ENCODE data around the gene MAPK4.
A peak's percentile ranks its signal among the peaks of the same experiment; 100 is the strongest.

MAPK4 gene

DNA sequence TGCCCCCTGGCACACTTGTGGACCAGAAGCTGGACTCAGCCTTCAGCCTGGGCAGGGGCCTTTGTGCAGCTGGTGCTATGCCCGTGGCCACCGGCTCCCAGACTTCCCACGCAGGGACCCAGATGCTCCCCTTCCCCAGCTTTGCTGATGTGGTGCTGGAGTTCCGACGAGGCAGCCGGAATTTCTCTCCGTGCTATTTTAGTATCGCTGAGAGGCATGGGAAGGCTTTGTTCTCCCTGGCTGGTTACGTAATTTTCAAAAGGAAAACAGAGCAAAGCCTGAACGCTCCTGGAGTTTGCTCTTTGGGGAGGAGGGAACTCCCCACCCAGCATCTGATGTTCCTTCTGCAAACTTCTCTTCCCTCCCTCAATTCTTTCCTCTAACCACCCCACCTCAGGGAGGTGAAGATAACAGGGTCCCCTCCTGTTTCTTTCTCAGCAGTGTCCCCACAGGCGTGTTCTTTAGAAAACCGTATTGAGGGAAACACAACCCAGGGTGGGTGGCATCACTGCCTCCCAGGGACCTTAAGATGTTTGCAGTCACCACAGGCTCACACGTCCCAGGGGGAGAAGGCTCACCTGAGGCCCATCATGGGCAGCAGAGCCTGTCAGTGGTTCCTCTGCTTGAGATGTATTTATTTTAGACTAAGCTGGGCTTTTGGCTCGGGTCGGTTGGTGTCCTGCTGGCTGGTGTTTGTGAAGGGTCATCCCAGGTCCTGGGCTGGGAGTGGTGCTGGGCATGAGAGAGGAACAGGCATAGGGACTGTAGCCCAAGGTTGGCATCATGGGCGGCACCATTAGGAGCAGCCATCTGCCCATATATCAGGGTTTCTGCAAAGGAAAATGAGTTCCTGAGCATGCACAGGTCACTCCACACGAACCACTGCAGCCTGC is 95.0 kb downstream of the MAPK4 start:
- no peak for DNase-seq

DNA sequence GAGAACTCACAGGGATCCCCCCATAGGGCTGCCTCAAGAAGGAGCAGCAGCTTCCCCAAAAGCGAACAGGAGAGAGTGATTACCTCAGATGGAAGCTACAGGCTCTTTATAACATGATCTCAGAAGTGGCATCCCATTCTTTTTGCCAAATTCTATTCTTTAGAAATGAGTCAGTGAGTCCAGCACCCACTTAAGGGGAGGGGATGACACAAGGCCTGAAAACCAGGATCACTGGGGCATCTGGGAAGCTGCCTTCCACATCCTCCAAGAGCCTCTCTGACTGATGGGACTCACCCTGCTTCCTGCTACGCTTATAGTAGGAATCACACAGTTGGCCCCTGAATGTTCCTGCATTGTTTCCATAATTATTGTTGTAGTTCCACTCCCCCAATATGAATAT is 96.5 kb downstream of the MAPK4 start:
- DNase-seq: no peak

GRCh38 chr18:50656841-50657470 is 97.1 kb downstream of the MAPK4 start:
- no peak for DNase-seq

DNA sequence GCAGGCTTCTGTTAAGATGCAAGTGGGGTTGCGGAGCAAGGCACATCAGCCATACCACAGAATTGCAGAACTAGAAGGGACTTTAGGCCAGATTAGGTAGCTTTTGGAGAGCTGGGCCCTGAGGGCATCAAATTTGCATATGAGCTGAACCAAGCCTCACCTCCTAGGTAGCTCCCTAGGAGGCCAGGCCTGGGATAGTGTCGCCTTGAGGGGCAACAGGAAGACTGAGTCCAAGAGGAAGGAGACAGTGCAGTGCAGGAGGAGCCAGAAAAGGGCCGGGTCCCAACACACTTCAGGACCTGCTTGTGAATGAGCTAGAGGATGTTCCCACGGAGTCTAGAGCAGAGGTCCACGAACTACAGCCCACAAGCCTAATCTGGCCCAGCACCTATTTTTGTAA is 98.7 kb downstream of the MAPK4 start:
- DNase-seq: no peak

GRCh38 chr18:50659091-50660003 is 99.5 kb downstream of the MAPK4 start:
- peak; percentile 37 to 73 for DNase-seq

GRCh38 chr18:50661013-50661412 is 101.1 kb downstream of the MAPK4 start:
- no peak for DNase-seq

GRCh38 chr18:50662177-50662576 is 102.3 kb downstream of the MAPK4 start:
- DNase-seq: peak; percentile 4 to 40

- DNase-seq: peak in 1 of 2 experiments; percentile 70
Observed at GRCh38 chr18:50662775-50663383, 103.0 kb downstream of the MAPK4 start.

DNA sequence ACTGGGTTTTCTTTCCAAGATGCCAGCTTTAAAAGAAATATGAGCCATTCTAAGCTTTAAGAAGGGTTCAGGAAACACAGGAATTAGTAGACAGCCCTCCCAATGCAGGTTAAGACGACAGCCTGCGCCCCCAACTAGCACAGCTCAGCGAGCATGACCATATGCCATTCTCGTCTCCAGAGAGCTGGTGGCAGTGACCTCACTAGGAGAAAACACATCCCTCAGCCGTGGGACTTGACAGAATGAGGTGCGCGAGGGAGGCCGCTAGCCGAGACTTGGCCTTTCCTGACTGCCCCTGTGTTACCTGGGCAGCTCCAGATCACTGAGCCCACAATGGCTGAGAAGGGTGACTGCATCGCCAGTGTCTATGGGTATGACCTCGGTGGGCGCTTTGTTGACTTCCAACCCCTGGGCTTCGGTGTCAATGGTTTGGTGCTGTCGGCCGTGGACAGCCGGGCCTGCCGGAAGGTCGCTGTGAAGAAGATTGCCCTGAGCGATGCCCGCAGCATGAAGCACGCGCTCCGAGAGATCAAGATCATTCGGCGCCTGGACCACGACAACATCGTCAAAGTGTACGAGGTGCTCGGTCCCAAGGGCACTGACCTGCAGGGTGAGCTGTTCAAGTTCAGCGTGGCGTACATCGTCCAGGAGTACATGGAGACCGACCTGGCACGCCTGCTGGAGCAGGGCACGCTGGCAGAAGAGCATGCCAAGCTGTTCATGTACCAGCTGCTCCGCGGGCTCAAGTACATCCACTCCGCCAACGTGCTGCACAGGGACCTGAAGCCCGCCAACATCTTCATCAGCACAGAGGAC is 103.9 kb downstream of the MAPK4 start:
- DNase-seq: peak; percentile 46 to 88

DNA sequence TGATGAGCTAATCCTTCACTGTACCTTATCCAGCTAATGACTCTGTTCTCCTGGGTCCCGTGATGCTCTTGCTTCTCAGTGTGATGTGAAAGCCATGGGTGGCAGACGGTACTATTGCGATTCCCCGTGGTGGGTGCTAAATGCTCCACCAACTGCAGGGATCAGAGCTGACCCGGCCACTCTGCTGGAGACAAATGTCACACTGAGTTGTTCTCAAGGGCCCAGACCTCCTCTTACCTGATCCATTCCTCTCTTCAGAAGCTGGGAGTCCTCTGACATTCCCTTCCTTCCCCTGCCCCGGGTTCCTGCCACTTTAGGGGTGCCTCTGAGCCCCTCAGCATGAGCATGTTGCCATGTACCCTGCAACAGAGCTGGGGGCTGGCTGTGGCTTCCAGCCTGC is 105.1 kb downstream of the MAPK4 start:
- DNase-seq: no peak

DNA sequence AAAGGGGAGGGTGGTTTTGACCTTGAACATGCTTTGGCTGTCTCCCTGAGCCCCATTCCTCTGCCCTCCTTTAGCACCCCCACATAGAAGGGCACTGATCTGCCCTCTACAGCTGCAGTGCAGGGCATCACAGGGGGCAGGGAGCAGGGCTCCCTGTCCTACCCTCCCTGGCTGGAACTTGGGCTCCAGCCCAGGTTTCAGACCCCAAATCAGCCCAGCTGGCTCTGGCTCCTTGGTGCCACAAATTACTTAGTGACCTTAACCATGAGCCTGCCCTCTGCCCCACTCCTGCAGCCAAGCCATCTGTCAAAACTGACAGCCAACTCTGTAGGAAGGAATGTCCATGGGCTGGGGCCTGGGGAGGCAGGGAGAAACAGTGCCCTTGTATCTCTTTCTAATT is 105.6 kb downstream of the MAPK4 start:
- DNase-seq: no peak

- no peak for DNase-seq
Observed at GRCh38 chr18:50666536-50666935, 106.6 kb downstream of the MAPK4 start.

GRCh38 chr18:50671376-50671775 is 111.5 kb downstream of the MAPK4 start:
- no peak for DNase-seq

DNA sequence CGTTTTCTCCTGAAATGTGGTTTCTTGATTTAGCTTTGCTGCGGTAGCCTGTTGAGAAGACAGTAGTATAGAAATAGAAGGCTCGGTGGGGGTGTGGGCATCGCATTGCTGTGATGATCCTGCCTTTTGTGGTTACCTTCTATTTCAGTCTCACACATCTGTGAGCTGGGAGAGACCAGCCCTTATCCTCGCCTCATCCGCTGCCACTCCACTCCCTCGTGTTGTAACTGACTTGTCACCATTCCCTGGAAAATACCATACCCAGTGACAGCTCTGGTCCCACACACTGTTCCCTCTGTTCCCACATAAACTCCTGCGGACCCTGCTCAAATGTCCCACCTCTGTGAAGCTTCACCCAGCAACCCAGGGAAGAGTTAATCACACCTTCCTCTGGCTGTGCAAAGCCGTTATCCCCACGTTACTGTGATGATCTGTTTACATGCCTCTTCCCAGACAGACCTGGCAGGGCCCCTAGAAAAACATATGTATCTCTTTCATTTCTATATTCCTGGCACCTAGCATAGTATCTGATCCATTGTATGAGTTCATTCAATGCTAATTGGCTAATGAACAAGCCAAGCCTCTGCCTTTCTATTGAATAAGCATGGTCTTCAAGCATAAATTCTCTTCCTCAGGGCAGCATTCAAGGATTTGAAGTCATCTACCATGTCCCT is 114.6 kb downstream of the MAPK4 start:
- DNase-seq: no peak

- no peak for DNase-seq
Observed at GRCh38 chr18:50675043-50675442, 115.2 kb downstream of the MAPK4 start.

DNA sequence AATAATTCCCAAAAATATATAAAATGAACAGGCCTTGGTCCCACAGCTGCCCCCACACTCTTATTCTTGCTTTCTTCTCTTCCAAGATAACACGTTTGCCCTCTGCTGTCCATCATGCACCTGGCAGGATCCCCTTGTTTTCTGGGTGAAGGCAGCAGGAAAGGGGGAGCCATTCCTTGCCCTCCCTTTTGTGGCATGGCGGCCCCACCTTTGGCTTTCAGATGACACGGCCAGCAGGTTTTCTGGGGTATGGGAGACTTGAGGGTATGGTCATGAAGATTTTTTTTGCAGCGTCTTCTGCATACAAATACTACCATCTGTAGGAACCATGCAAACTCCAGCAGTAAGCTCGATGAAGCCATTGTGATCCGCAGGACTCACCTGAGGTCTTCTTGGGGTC is 118.8 kb downstream of the MAPK4 start:
- DNase-seq: no peak

- no peak for DNase-seq
Observed at GRCh38 chr18:50679056-50679455, 119.2 kb downstream of the MAPK4 start.

DNA sequence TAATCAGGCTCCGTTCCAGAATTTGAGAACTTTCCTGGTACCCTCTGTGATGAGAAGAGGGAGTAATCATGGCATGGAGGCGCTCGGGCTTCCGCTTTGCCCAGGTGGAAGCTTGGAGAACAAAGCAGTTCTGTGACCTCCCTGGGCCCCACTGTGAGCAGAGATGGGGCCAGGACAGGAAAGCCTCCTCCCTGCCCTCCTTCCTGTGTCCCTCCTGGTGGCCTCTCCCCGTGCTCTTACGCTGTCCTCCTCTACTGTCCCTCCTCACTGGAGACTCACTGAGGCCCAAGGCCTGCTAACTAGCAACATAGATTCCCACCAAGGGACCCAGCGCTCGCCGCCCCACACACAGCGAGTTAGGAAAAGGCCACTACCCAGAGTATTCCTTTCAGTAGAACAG is 119.8 kb downstream of the MAPK4 start:
- DNase-seq: no peak

- no peak for DNase-seq
Observed at GRCh38 chr18:50680966-50681365, 121.1 kb downstream of the MAPK4 start.

- no peak for DNase-seq
Observed at GRCh38 chr18:50682852-50683251, 123.0 kb downstream of the MAPK4 start.

GRCh38 chr18:50686409-50686808 is 126.5 kb downstream of the MAPK4 start:
- no peak for DNase-seq
